PC-3 (cell line): ENCODE measurements around the gene GRK1. TPM values are rescaled to one million over a fixed set of nuclear protein-coding genes. Genes with fewer than 3 reads are reported as not detected.

Experiments
- ATAC-seq: fragments of 200-7000 bp; cut with Tn5 transposase; 2 replicates; pipeline ENCODE4 v1.9.1; 2020; ENCODE audit warnings: mild to moderate bottlenecking, moderate library complexity
- BruUV-seq: library from RNA; stranded (reverse); fragments of 400-500 nt; replicated peaks from 2 replicates; lab custom pipeline; 2021; lab: Mats Ljungman, UMichigan
- CTCF ChIA-PET: fragments of 300-600 bp; sonication (Branson Sonifier 250); formaldehyde crosslinking; loops from one replicate; lab custom pipeline; 2022; ENCODE audit warnings: antibody characterized with exemption; lab: Charles Lee
- POLR2A ChIA-PET: fragments of 300-600 bp; sonication (Branson Sonifier 250); formaldehyde crosslinking; loops from one replicate; lab custom pipeline; 2022; ENCODE audit warnings: antibody characterized with exemption; ENCODE audit not compliant: unreplicated experiment; lab: Charles Lee
- DNase-seq: peaks from one replicate; pipeline ENCODE4 v3.0.0-alpha.2; 2015
- H2AFZ ChIP-seq: fragments of 300-600 bp; sonication (generic); 2 replicates; pipeline ENCODE4 v1.6.0; 2016; ENCODE audit warnings: antibody characterized with exemption, low read length
- H3F3A ChIP-seq: fragments of 300-600 bp; sonication (generic); one replicate; pipeline ENCODE4 v1.6.0; 2017; ENCODE audit warnings: antibody characterized with exemption, low read length, control low read depth, mild to moderate bottlenecking; ENCODE audit not compliant: unreplicated experiment
- H3K27ac ChIP-seq: fragments of 300-600 bp; sonication (generic); 2 replicates; pipeline ENCODE4 v1.5.1; 2016; ENCODE audit warnings: mild to moderate bottlenecking, low read length
- H3K27me3 ChIP-seq: fragments of 300-600 bp; sonication (generic); 2 replicates; pipeline ENCODE4 v1.6.1; 2016; ENCODE audit warnings: low read length, mixed read lengths
- H3K36me3 ChIP-seq: fragments of 300-600 bp; sonication (generic); 2 replicates; pipeline ENCODE4 v1.6.1; 2016; ENCODE audit warnings: low read depth, mixed run types, low read length, mixed read lengths
- H3K4me1 ChIP-seq: fragments of 300-600 bp; sonication (generic); 2 replicates; pipeline ENCODE4 v1.5.1; 2016; ENCODE audit warnings: low read length; ENCODE audit not compliant: insufficient read depth
- H3K4me2 ChIP-seq: fragments of 300-600 bp; sonication (generic); 2 replicates; pipeline ENCODE4 v1.6.0; 2016; ENCODE audit warnings: low read length
- H3K4me3 ChIP-seq: fragments of 300-600 bp; sonication (generic); 2 replicates; pipeline ENCODE4 v1.5.1; 2016; ENCODE audit warnings: mild to moderate bottlenecking, low read length, mixed read lengths
- H3K79me2 ChIP-seq: fragments of 300-600 bp; sonication (generic); 2 replicates; pipeline ENCODE4 v1.6.1; 2017; ENCODE audit warnings: low read length, mixed read lengths
- H3K9ac ChIP-seq: fragments of 300-600 bp; sonication (generic); 2 replicates; pipeline ENCODE4 v1.6.0; 2016; ENCODE audit warnings: mild to moderate bottlenecking, low read length
- H3K9me2 ChIP-seq: fragments of 300-600 bp; sonication (generic); replicated peaks from 2 replicates; pipeline ENCODE4 v1.6.1; 2016; ENCODE audit warnings: mixed run types, low read length, mixed read lengths
- H3K9me3 ChIP-seq: fragments of 300-600 bp; sonication (generic); 2 replicates; pipeline ENCODE4 v1.6.1; 2016; ENCODE audit warnings: low read length, mixed read lengths
- H4K20me1 ChIP-seq: fragments of 300-600 bp; sonication (generic); 2 replicates; pipeline ENCODE4 v1.6.1; 2016; ENCODE audit warnings: low read length, mixed read lengths
- CTCF ChIP-seq: fragments of 300-600 bp; sonication (generic); conservative IDR thresholded peaks from 2 replicates; pipeline ENCODE4 v1.5.1; 2017; ENCODE audit warnings: antibody characterized with exemption, low read depth, mild to moderate bottlenecking, low read length
- EZH2 ChIP-seq: fragments of 300-600 bp; sonication (generic); IDR thresholded peaks from one replicate; pipeline ENCODE4 v1.6.1; 2017; ENCODE audit warnings: antibody characterized with exemption, mild to moderate bottlenecking, low read length; ENCODE audit not compliant: unreplicated experiment
- EZH2phosphoT487 ChIP-seq: fragments of 300-600 bp; sonication (generic); IDR thresholded peaks from 2 replicates; pipeline ENCODE4 v1.6.1; 2018; ENCODE audit warnings: mild to moderate bottlenecking, antibody characterized with exemption, low read length, borderline replicate concordance
- intact Hi-C: fragments of 100-400 bp; cut with micrococcal nuclease; formaldehyde crosslinking; loops from 2 replicates; pipeline ENCODE4 v1.9.0; 2023
- total RNA-seq: library from RNA; depleted of rRNA; stranded (reverse); fragments of >200 nt; gene quantifications from 2 replicates; pipeline ENCODE4 v1.2.3, GENCODE V29; 2014

The GRK1 gene
- total RNA-seq, 1 experiment from 2014 or later = not detected

- no peaks in the 10 kb centered on the region for H3K9me3 ChIP-seq
- no peak overlapping the region for H2AFZ ChIP-seq
- TF ChIP-seq EZH2phosphoT487 (no peak), CTCF (no peak), EZH2 (no peak)
- no peaks in the 10 kb centered on the region for H3K79me2 ChIP-seq
- no peak overlapping the region for H3K9ac ChIP-seq
- H3K4me2 ChIP-seq = no peak overlapping the region
- H3K27me3 ChIP-seq = no peaks in the 10 kb centered on the region
- DNase-seq = no peak
- no peaks in the 10 kb centered on the region for H4K20me1 ChIP-seq
- intact Hi-C loops = no loop called here
- H3K36me3 ChIP-seq = no peaks in the 10 kb centered on the region
- ATAC-seq = no peak
- H3K27ac ChIP-seq = no peak overlapping the region
- no TSS peak for BruUV-seq
- no peaks in the 10 kb centered on the region for H3K9me2 ChIP-seq
- H3F3A ChIP-seq = no peaks in the 10 kb centered on the region
- CTCF ChIA-PET = no interaction called here
- no peak overlapping the region for H3K4me3 ChIP-seq
- POLR2A ChIA-PET = no interaction called here
- no peaks in the 10 kb centered on the region for H3K4me1 ChIP-seq
These were observed 2.8 kb downstream of the GRK1 start for GRCh38 chr13:113669755-113670341.

- no peak overlapping the region for H3K4me2 ChIP-seq
These were observed 3.5 kb downstream of the GRK1 start for GRCh38 chr13:113670541-113670940.

More at GRCh38 chr13:113670541-113670940, 3.5 kb downstream of the GRK1 start:
- Histone ChIP-seq H2AFZ (no peak overlapping the region), H3K9me3 (no peaks in the 10 kb centered on the region), H4K20me1 (no peaks in the 10 kb centered on the region), H3K4me1 (no peaks in the 10 kb centered on the region), H3F3A (no peaks in the 10 kb centered on the region), H3K36me3 (no peaks in the 10 kb centered on the region), H3K9ac (no peak overlapping the region), H3K4me3 (no peak overlapping the region), H3K27me3 (no peaks in the 10 kb centered on the region), H3K79me2 (no peaks in the 10 kb centered on the region), H3K27ac (no peak overlapping the region), H3K9me2 (no peaks in the 10 kb centered on the region)
- TF ChIP-seq EZH2phosphoT487 = no peak
- no peak for TF ChIP-seq EZH2
- TF ChIP-seq CTCF = no peak
- BruUV-seq = no TSS peak
- ChIA-PET POLR2A (no interaction called here), CTCF (no interaction called here)
- intact Hi-C loops = no loop called here
- ATAC-seq = no peak
- no peak for DNase-seq
